Activated B cell treated with CpG ODN at 0.5 μM for 24 hours (primary cell): ENCODE results near the gene AIP. TPM values are rescaled to one million over a fixed set of nuclear protein-coding genes. Genes with fewer than 3 reads are reported as not detected.

Experiments used
- ATAC-seq: fragments of 200-7000 bp; cut with Tn5 transposase; one replicate; pipeline ENCODE4 v1.10.0; 2021; ENCODE audit warnings: low read depth, mild to moderate bottlenecking, moderate library complexity
- CTCF ChIA-PET: fragments of 350-600 bp; sonication (Branson Sonifier 250); formaldehyde crosslinking; loops from one replicate; lab custom pipeline; 2021; ENCODE audit warnings: antibody characterized with exemption; lab: Charles Lee
- POLR2A ChIA-PET: fragments of 350-600 bp; sonication (Branson Sonifier 250); formaldehyde crosslinking; loops from one replicate; lab custom pipeline; 2021; ENCODE audit warnings: antibody characterized with exemption; lab: Charles Lee
- DNase-seq: peaks from one replicate; pipeline ENCODE4 v3.0.0; 2022
- H3K27ac Mint-ChIP-seq: one replicate; pipeline ENCODE4 v1.8.0; 2020; ENCODE audit warnings: mixed read lengths
- H3K27me3 Mint-ChIP-seq: one replicate; pipeline ENCODE4 v1.8.0; 2021; ENCODE audit warnings: mixed read lengths
- H3K36me3 Mint-ChIP-seq: one replicate; pipeline ENCODE4 v1.8.0; 2021; ENCODE audit warnings: low read depth, mixed read lengths
- H3K4me1 Mint-ChIP-seq: one replicate; pipeline ENCODE4 v1.8.0; 2021; ENCODE audit warnings: mixed read lengths
- H3K4me3 Mint-ChIP-seq: one replicate; pipeline ENCODE4 v1.8.0; 2020; ENCODE audit warnings: mild to moderate bottlenecking, mixed read lengths
- H3K9me3 Mint-ChIP-seq: one replicate; pipeline ENCODE4 v1.8.0; 2020; ENCODE audit warnings: mixed read lengths
- CTCF ChIP-seq: fragments of 200-600 bp; IDR thresholded peaks from one replicate; pipeline ENCODE4 v1.8.0; 2022; ENCODE audit warnings: antibody characterized with exemption, mild to moderate bottlenecking
- intact Hi-C: fragments of 100-400 bp; cut with micrococcal nuclease; formaldehyde crosslinking; loops from one replicate; pipeline ENCODE4 v1.15.1; 2024
- total RNA-seq: library from RNA; stranded (reverse); gene quantifications from 2 replicates; pipeline ENCODE4 v1.2.3, GENCODE V29; 2022

AIP gene
- total RNA-seq, 1 donor from 2014 or later, result 108 TPM

- intact Hi-C loops, result loop anchor here (1.0 to 2.0 kb wide), 4 partner anchors 8 to 70 kb away; partner anchors contain the start of genes AIP and RPS6KB2
- ATAC-seq, result peak; percentile 7
- TF ChIP-seq CTCF, result no peak
- peaks cover 58% of the 10 kb centered on the region for H3K36me3 Mint-ChIP-seq
- no peak for DNase-seq
- H3K4me3 Mint-ChIP-seq, result peak overlapping the region; percentile 96
- no peaks in the 10 kb centered on the region for H3K27me3 Mint-ChIP-seq
- H3K9me3 Mint-ChIP-seq, result no peaks in the 10 kb centered on the region
- peak overlapping the region; percentile 96 for H3K27ac Mint-ChIP-seq
- ChIA-PET POLR2A (interaction anchor here (0.7 to 26.0 kb wide), 20 partner anchors 8 to 594 kb away, joined by 3 to 1417 read pairs (median 10); partner anchors contain the start of genes AIP, CABP4, CARNS1 and CDK2AP2), CTCF (interaction anchor here (0.5 to 4.9 kb wide), 10 partner anchors 13 to 70 kb away, joined by 3 to 25 read pairs (median 4); partner anchors contain the start of genes PITPNM1, PPP1CA, RAD9A and TBC1D10C)
- H3K4me1 Mint-ChIP-seq, result peaks cover 77% of the 10 kb centered on the region
These were observed 46.9 kb upstream of the AIP start for GRCh38 chr11:67435727-67436458.

- peak overlapping the region; percentile 96 for H3K27ac Mint-ChIP-seq
- H3K4me1 Mint-ChIP-seq, result peaks cover 83% of the 10 kb centered on the region
- peak overlapping the region; percentile 96 for H3K4me3 Mint-ChIP-seq
- DNase-seq, result peak; percentile 65
- peak; percentile 43 for ATAC-seq
- intact Hi-C loops, result loop anchor here (1.0 to 2.0 kb wide), 8 partner anchors 8 to 70 kb away; partner anchors contain the start of genes AIP, PPP1CA, RPS6KB2 and TMEM134
- no peak for TF ChIP-seq CTCF
- H3K36me3 Mint-ChIP-seq, result peaks cover 54% of the 10 kb centered on the region
- ChIA-PET POLR2A (interaction anchor here (0.6 to 26.0 kb wide), 27 partner anchors 9 to 1475 kb away, joined by 3 to 1417 read pairs (median 9); partner anchors contain the start of genes AIP, CABP4, CARNS1 and CDK2AP2), CTCF (interaction anchor here (0.5 to 4.9 kb wide), 13 partner anchors 13 to 69 kb away, joined by 3 to 25 read pairs (median 4); partner anchors contain the start of genes AIP, PITPNM1, PPP1CA and RAD9A)
- no peaks in the 10 kb centered on the region for H3K27me3 Mint-ChIP-seq
- H3K9me3 Mint-ChIP-seq, result no peaks in the 10 kb centered on the region
These were observed 46.3 kb upstream of the AIP start for GRCh38 chr11:67436459-67437081.

- intact Hi-C loops, result loop anchor here (1.0 to 2.0 kb wide), 5 partner anchors 9 to 36 kb away; partner anchors contain the start of genes PPP1CA and TMEM134
- Mint-ChIP-seq H3K27me3 (no peaks in the 10 kb centered on the region), H3K27ac (peak within 1 kb of the TSS; percentile 96), H3K9me3 (no peaks in the 10 kb centered on the region), H3K4me1 (peaks cover 83% of the 10 kb centered on the region), H3K4me3 (peak within 1 kb of the TSS; percentile 96), H3K36me3 (peaks cover 47% of the 10 kb centered on the region)
- peak; percentile 77 for DNase-seq
- no peak for TF ChIP-seq CTCF
- ChIA-PET POLR2A (interaction anchor here (0.5 to 26.0 kb wide), 29 partner anchors 10 to 1476 kb away, joined by 3 to 1417 read pairs (median 9); partner anchors contain the start of genes AIP, ANKRD13D, CABP4 and CARNS1), CTCF (interaction anchor here (0.7 to 4.9 kb wide), 16 partner anchors 17 to 91 kb away, joined by 3 to 25 read pairs (median 4); partner anchors contain the start of genes AIP, PITPNM1, PPP1CA and RAD9A)
- peak; percentile 49 for ATAC-seq
These were observed 45.6 kb upstream of the AIP start, which contains the start of gene PTPRCAP for GRCh38 chr11:67437082-67437808. Gene PTPRCAP, minus strand, starts transcription at chr11:67437682. Its CDS starts 63 bp downstream, at chr11:67437619.

- ChIA-PET POLR2A (interaction anchor here (0.5 to 26.0 kb wide), 21 partner anchors 10 to 216 kb away, joined by 3 to 1417 read pairs (median 12); partner anchors contain the start of genes AIP, ANKRD13D, CABP4 and CARNS1), CTCF (interaction anchor here (0.7 to 4.9 kb wide), 11 partner anchors 20 to 92 kb away, joined by 3 to 25 read pairs (median 4); partner anchors contain the start of genes PITPNM1, PPP1CA and TMEM134)
- Mint-ChIP-seq H3K9me3 (no peaks in the 10 kb centered on the region), H3K4me3 (peak overlapping the region; percentile 96), H3K27me3 (no peaks in the 10 kb centered on the region), H3K4me1 (peaks cover 83% of the 10 kb centered on the region), H3K27ac (peak overlapping the region; percentile 96), H3K36me3 (peaks cover 42% of the 10 kb centered on the region)
- TF ChIP-seq CTCF, result no peak
- intact Hi-C loops, result loop anchor here (1.0 to 2.0 kb wide), 5 partner anchors 9 to 36 kb away; partner anchors contain the start of genes PPP1CA and TMEM134
- no peak for DNase-seq
- ATAC-seq, result no peak
These were observed 45.0 kb upstream of the AIP start for GRCh38 chr11:67437809-67438157.
